ENCODE data around the gene RASL12.
A peak's percentile ranks its signal among the peaks of the same experiment; 100 is the strongest.
"Not testable (repeated sequence)": the region's sequence is repeated elsewhere in the genome, so short reads cannot be mapped to it uniquely, and the experiment has no call there.

The RASL12 gene

GRCh38 chr15:65055201-65055870 lies 12.5 kb downstream of the RASL12 start:
- no peak for DNase-seq (ENCODE audit: low spot score)

DNA sequence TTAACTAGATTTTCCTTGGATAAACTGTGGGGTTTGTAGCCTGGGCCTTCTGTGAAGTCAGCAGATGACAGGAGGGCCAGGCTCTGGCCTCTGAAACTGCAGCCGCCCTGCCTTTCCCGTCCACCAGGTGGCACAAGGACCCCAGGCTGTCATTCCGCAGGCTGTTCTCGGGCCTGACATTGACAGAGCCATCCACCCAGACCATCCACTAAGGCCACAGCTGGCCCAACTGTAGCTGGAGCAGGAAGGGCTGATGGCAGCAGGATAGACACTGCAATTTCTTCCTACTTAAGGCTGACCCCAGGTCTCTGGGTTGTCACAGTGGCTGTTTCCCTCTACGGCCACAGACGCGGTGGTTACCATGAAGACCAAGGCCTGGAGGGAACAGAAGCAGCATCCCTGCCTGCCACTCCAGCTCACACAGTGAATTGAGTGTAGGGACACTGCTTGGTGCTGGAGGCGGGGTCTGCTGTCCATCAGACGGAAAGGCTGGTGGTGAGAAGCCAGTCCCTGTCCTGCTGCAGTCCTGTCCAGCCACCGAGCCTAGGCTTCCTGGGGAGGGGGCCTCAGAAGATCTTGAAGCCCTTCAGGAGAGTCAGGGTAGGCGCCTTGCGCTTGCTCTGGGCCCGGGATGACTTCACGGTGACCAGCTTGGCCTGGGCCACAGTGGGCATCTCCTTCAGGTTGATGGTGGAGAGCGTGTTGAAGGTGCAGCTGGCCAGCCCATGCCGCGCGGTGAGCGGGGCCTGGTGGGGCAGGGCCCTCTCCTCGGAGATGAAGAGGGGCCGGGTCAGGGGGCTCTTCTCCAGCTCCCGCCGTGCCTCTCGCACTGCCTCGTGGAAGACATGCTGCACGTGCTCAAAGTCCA lies 13.2 kb downstream of the RASL12 start:
- DNase-seq (ENCODE audit: low spot score): peak; percentile 42

DNA sequence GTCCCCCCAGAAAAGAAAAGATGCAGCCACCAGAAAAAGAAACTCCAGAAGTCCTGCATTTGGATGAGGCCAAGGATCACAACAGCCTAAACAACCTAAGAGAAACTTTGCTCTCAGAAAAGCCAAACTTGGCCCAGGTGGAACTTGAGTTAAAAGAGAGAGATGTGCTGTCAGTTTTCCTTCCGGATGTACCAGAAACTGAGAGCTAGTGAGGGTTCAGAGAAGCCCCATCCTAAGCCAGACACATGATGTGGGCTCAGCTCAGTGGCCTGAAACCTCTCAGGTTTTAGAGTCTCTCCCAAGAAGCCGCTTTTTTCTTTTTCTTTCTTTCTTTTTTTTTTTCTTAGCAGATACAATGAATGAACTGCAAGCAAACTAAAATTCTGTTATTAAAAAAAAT lies 14.8 kb downstream of the RASL12 start:
- no peak for DNase-seq (ENCODE audit: low spot score)

DNA sequence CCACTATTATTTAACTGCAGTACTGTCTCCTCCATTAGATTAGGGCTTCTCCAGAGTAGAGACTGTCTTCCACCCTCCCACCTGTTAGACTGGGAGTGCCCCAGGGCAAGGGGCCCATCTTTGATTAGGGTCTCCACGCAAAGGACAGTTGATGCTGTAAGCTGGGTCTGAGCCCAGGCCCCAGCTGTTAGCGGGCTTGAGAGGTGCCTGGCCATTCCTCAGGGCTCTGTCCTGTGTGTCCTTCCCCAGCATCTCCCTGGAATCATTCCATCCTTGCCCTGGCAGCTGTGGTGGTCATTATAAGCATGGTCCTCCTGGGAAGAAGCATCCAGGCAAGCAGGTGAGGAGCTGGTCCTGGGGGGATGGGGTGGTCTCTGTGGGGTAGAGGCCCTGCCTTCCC lies 16.5 kb downstream of the RASL12 start:
- no peak for DNase-seq (ENCODE audit: low spot score)

- DNase-seq (ENCODE audit: low spot score): no peak
Observed at GRCh38 chr15:65050270-65050669, 17.5 kb downstream of the RASL12 start.

DNA sequence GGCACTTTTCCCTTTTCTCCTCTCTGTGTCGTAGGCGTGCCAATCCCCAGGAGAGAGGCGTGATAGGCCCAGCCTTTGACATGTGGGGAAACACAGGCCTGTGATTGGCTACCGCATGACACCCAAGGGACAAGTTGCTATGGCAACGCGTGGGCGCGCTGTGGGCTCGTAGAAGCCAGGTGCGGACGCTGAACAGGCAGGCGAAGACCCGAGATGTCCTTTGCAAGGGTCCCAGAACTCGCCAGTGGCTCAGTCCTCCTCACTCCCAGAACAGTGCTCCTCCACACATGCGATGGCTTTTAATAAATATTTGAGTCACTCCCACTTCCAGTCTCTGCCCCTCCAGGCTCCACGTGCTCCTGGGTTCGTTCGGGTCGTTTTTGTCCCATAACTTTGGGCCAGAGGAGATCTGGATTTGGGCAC lies 18.4 kb downstream of the RASL12 start:
- peak; percentile 85 for DNase-seq (ENCODE audit: low spot score)

DNA sequence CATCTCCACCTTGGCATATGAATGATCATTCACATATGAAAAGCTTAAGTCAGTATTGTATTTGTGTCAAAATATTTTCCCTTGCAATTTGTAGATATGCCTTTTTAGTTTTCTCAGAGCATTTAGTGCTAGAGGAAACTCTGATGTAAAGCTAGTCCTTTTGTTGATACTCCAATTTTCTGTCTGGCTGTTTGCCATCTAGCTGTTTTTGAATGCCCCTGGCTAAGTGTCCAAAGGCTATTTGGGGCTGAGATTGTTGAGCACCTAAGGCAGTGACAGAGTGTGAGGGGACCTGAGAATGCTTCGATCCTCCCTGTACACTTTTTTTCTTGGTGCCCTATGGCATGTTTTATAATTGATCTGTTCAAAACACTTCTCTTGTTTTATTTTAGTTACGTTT lies 19.6 kb downstream of the RASL12 start:
- DNase-seq (ENCODE audit: low spot score): no peak

GRCh38 chr15:65044724-65045481 lies 22.9 kb downstream of the RASL12 start, which contains the start of gene SLC51B:
TSS of gene SLC51B (plus strand) at chr15:65045387. CDS start at chr15:65050005, 4,618 bp downstream.
- DNase-seq (ENCODE audit: low spot score): no peak

GRCh38 chr15:65044218-65044617 lies 23.6 kb downstream of the RASL12 start:
- DNase-seq (ENCODE audit: low spot score): not testable (repeated sequence)

DNA sequence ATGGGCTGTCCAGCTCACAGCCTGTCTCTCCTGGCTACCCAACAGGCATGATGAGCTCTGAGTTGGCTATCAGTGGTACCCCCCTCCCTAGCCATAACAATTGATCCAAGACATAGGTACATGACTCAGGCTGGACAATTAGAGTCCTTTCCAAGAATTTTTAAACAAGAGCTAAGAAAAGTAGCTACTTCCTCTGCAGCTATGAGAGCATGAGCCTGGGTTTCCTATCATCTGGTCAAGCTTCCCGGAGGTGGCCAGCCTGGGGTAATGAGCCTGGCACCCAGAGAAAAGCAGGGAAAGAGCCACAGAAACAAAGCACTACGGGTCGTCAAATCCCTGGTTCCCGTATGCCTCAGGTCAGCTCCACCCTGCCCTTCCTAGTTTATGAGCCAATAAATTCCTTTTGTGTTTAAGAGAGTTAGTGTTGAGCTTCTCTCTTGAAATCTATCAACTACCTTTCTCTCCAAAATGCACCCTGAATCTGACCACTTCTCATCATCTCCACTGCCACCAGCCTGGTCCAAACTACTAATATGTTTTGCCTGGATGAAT lies 24.9 kb downstream of the RASL12 start:
- DNase-seq (ENCODE audit: low spot score): no peak

DNA sequence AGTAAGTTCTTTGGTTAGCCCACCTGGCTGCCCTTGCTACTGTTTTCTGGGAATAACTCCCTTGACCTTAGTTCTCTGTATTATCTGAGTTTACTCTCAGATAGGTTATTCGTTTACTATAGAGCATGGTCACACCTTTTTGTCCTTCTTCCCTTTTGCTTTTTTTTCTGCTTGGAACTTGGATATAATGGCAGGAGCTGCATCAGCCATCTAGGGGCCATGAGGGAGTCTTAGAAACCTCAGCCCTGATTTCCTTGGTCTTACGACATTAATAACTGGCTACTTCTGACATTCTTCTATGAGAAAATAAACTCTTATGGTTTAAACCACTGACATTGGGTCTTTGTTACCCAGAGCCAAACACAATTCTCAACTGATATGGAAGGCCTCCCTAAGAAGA lies 26.0 kb downstream of the RASL12 start:
- DNase-seq (ENCODE audit: low spot score): no peak

GRCh38 chr15:65040461-65040860 lies 27.3 kb downstream of the RASL12 start:
- DNase-seq (ENCODE audit: low spot score): no peak

DNA sequence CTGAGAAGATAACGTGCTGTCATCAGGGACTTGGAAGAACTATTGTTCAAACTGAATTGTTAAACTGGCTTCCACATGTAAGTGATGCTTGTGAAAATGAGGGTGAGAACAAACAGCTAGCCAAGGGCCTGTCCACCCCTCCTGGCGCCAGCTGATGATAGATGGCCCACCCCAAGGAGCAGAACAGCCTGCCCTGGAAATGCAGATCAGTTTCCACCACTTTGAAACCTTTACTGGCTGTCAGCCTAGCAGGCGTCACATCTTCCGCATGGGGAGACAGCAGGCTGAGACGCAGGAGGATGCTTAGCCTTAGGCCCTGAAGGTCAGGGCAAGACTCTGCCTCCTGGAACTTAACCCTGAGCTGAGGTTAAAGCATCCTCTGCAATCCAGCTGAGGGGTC lies 29.0 kb downstream of the RASL12 start:
- no peak for DNase-seq (ENCODE audit: low spot score)

DNA sequence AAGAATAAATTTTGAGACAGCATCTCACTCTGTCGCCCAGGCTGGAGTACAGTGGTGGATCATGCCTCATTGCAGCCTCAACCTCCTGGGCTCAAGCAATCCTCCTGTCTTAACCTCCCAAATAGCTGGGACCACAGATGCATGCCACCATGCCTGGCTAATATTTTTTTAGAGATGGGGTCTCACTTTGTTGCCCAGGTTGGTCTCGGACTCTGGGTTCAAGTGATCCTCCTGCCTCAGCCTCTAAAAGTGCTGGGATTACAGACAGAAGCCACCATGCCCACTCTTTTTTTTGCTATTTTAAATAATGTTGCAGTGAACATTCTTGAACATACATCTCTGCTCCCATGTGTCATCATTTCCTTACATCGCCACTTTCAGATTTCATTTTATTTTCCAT lies 29.4 kb downstream of the RASL12 start:
- DNase-seq (ENCODE audit: low spot score): no peak

DNA sequence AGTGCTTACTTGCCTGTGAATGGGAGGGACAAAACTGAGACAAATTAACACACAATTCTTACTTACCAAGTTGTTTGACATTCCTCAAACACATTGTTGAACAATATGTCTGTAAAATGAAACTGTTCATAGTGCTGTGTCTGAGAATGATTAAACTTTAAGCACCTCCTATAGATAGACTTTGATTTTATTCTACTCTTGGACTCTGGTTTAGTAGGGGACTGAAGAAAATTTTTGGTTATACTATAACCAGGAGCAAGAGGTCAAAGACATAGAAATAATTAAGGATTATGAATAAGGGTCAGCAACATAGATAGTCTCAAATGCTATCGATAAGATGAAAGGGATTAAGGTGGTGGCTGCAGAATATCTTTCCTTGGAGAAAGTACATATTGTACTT lies 30.5 kb downstream of the RASL12 start:
- DNase-seq (ENCODE audit: low spot score): no peak

- DNase-seq (ENCODE audit: low spot score): no peak
Observed at GRCh38 chr15:65034719-65035118, 33.1 kb downstream of the RASL12 start.

- peak; percentile 30 for DNase-seq (ENCODE audit: low spot score)
Observed at GRCh38 chr15:65033659-65034269, 34.0 kb downstream of the RASL12 start.

GRCh38 chr15:65032801-65033537 lies 34.8 kb downstream of the RASL12 start:
- DNase-seq (ENCODE audit: low spot score): peak; percentile 22

DNA sequence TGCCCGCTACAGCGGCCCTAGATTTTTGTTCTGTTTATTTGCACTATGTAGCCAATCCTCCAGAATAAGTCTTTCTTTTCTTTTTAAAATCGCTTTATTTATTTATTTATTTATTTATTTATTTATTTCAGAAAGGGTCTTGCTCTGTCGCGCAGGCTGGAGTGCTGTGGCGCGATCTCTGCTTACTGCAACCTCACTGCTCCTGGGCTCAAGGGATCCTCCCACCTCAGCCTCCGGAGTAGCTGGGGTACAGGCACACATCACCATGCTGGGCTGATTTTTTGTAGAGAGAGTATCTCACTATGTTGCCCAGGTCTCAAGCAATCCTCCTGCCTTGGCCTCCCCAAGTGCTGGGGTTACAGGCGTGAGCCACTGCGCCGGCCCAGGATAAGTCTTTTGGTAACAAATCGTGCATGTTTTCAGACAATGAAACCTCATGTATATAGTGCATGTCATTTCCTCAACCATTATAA lies 38.0 kb downstream of the RASL12 start:
- DNase-seq (ENCODE audit: low spot score): no peak

GRCh38 chr15:65028921-65029735 lies 38.7 kb downstream of the RASL12 start, which contains the start of gene MTFMT:
TSS of gene MTFMT (minus strand) at chr15:65029639. CDS start at chr15:65029613, 26 bp downstream.
- peak; percentile 90 for DNase-seq (ENCODE audit: low spot score)

Measured in CD4-positive, alpha-beta T cell treated with Interleukin-6 at 100 ng/mL for 8 hours (primary cell).